ENCODE measurements around the gene PIK3R6. TPM values are rescaled to one million over a fixed set of nuclear protein-coding genes. Genes with fewer than 3 reads are reported as not detected.

Gene PIK3R6
- total RNA-seq, 1 donor: not detected

GRCh38 chr17:8910969-8911604 is 43.6 kb upstream of the PIK3R6 start:
- no peak overlapping the region for H3K4me3 ChIP-seq (ENCODE audit: low read depth, low read length)
- no peak for DNase-seq (ENCODE audit: low read depth)
- TF ChIP-seq CTCF (IDR thresholded peaks at IDR 0.05; ENCODE audit: insufficient read depth, low read length): no peak

GRCh38 chr17:8909586-8910270 is 42.3 kb upstream of the PIK3R6 start:
- no peak overlapping the region for H3K4me3 ChIP-seq (ENCODE audit: low read depth, low read length)
- no peak for TF ChIP-seq CTCF (IDR thresholded peaks at IDR 0.05; ENCODE audit: insufficient read depth, low read length)
- no peak for DNase-seq (ENCODE audit: low read depth)

- DNase-seq (ENCODE audit: low read depth): no peak
- no peak overlapping the region for H3K4me3 ChIP-seq (ENCODE audit: low read depth, low read length)
- no peak for TF ChIP-seq CTCF (IDR thresholded peaks at IDR 0.05; ENCODE audit: insufficient read depth, low read length)
These were observed 37.9 kb upstream of the PIK3R6 start for GRCh38 chr17:8905331-8905730.

- no peak overlapping the region for H3K4me3 ChIP-seq (ENCODE audit: low read depth, low read length)
- no peak for TF ChIP-seq CTCF (IDR thresholded peaks at IDR 0.05; ENCODE audit: insufficient read depth, low read length)
- no peak for DNase-seq (ENCODE audit: low read depth)
These were observed 37.2 kb upstream of the PIK3R6 start for GRCh38 chr17:8904686-8905085.

- H3K4me3 ChIP-seq (ENCODE audit: low read depth, low read length): no peak overlapping the region
- DNase-seq (ENCODE audit: low read depth): no peak
- TF ChIP-seq CTCF (IDR thresholded peaks at IDR 0.05; ENCODE audit: insufficient read depth, low read length): no peak
These were observed 36.7 kb upstream of the PIK3R6 start for GRCh38 chr17:8904201-8904600.

GRCh38 chr17:8900626-8901585 is 33.4 kb upstream of the PIK3R6 start:
- no peak for TF ChIP-seq CTCF (IDR thresholded peaks at IDR 0.05; ENCODE audit: insufficient read depth, low read length)
- no peak overlapping the region for H3K4me3 ChIP-seq (ENCODE audit: low read depth, low read length)
- DNase-seq (ENCODE audit: low read depth): no peak
